M059J (cell line): ENCODE measurements around the gene BMPR1A. TPM values are rescaled to one million over a fixed set of nuclear protein-coding genes. Genes with fewer than 3 reads are reported as not detected.
"Not testable (repeated sequence)": the region's sequence is repeated elsewhere in the genome, so short reads cannot be mapped to it uniquely, and the experiment has no call there.

Experiments used
- DNase-seq: peaks from one replicate; pipeline ENCODE4 v3.0.0-alpha.2; 2012; ENCODE audit warnings: low read depth
- total RNA-seq: library from RNA; depleted of rRNA; stranded (reverse); fragments of >200 nt; shearing (Covaris generic); gene quantifications from 2 replicates; pipeline ENCODE4 v1.2.3, GENCODE V29; 2014

BMPR1A gene
- total RNA-seq, 1 experiment from 2014 or later = 29.1 TPM

DNA sequence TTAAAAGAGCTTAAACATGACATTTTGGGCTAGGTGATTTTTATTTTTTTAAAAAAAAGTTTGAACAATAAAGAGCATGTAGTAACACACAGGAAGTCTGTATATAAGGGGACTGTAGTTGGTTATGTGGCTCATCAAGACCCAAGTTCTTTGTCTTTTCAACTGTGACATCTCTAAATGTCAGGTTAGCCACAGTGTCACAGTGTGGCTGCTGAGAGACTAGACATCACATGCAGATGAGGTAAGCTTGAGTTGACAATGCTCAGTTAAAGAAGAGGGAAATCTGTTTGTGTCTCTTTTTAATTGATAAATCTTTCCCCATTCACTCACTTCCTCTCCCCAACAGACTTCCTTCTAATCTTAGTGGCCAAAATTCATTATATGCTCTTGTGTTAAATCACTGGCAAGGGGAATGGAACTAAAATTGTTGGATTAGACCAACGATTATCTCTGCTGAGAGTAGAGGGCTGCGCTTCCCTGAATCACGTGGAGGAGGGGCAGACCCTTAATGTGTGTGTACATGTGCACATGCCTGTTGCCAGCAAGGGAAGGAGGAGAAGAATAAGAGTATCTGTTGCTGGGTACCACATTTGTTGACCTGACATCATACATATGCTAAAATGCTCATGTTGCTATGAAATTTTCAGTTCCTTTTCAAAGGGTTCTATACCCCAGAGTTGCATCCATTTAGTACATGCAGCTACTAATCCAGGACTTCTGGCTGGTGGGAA, 122.7 kb downstream of the BMPR1A start:
- DNase-seq = no peak

DNA sequence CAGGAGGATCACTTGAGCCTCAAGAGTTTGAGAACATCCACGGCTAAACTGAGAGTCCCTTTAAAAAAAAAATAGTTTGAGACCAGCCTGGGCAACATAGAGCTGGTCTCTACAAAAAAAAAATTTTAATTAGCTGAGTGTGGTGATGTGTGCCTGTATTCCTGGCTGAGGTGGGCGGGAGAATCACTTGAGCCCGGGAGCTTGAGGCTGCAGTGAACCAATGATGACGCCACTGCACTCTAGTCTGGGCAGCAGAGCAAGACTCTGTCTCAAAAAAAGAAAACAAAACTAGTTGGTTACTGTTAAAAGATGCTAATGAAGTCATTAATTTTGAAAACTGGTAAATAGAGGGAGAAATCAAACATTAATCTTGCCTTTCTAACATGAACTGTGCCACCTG, 124.6 kb downstream of the BMPR1A start:
- DNase-seq = no peak

DNA sequence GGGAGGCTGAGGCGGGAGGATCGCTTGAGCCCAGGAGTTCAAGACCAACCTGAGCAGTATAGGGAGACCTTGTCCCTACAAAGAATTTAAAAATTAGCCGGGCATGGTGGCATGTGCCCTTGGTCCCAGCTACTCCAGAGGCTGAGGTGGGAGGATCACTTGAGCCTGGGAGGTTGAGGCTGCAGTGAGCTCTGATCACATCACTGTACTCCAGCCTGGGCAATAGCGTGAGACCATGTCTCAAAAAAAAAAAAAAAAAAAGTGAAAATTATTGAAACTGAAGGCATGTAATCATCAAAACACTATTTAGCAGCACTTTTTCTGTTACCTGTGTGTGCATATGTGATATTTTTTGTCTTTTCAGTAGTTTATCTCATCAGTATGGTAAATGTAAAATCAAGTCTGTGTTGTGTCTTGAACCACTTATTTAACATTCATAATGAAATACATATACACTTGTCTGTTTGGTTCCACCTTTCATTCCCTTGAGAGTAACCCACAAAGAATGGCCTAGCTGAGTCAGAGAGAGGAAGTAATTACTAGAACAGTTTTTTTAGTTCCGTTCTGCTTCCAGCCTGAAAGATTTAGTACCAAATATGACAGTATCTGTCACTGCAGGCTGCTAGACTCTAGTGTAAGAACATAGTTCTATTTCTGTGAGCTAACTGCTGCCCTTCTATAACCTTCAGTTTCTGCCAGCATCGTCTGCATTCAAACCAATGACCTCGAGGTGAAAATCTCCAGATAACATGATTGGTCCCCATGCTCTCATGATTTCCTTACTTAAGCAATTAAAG, 132.4 kb downstream of the BMPR1A start:
- peak; percentile 72 for DNase-seq

DNA sequence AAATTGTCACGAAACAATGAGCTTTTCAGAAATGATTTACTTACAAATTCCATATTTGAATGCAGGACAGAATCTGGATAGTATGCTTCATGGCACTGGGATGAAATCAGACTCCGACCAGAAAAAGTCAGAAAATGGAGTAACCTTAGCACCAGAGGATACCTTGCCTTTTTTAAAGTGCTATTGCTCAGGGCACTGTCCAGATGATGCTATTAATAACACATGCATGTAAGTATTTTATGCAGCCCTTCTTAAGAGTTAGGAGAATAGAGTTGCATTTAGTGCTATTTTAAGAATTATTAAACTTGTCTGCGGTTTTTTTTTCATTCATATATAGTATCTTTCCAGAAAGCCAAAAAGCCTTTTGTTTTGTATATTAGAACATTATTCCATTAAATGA, 133.6 kb downstream of the BMPR1A start:
- DNase-seq = no peak

DNA sequence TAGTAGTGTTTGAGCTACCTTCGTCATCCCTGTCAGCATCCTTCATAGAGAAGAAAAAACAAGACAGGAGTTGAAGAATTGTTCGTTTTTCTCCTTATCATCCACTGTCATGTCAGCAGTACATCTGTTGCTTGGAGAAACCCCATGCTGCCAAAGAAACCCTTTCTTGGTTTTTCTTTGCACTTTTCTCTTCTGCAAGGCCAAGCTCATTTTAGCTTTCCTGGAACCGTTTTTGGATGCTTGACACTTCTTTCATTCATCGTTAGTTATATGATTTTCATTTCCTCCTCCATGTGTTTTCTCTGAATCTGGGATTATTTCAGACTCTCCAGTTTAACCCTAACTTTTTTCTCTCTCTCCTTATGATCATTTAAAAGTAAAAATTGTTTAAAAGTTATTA, 142.1 kb downstream of the BMPR1A start:
- no peak for DNase-seq

DNA sequence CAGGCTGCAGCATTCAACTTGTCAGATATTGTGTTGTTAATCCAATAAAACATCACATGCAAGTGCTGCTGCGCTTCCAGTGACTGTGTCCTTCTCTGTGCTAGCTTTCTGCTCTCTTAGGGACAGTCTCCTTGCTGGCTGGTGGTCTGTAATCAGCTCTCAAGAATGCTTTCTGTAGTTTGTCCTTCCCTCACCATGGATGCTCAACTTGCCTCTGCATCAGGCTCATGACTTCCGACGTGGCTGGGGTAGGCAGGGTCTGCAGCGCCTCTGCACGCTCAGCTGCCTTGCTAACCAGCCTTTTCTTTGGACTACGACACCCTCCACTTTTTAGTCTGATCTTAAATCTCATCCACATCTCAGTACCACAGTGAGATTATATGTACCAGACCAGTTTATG, 142.7 kb downstream of the BMPR1A start:
- no peak for DNase-seq

DNA sequence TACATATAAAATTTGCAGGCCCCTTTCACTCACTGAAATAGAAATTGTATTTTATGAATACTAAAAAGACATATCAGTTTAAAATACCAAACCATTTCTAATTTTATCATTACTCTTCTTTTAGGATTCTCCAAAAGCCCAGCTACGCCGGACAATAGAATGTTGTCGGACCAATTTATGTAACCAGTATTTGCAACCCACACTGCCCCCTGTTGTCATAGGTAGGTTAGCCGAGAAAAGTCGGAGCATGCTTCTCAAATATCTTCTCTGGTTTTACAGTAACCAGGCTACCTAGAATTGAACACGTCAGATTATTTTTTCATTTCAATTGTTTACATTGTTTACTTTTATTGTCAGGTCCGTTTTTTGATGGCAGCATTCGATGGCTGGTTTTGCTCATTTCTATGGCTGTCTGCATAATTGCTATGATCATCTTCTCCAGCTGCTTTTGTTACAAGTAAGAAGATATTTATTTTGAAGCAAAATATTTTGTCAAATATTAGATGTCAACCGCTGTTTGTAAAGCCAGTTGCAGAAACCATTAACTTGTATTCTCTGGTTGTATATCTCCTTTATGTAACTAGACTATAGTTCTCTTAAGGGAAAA, 143.4 kb downstream of the BMPR1A start:
- peak; percentile 43 for DNase-seq

DNA sequence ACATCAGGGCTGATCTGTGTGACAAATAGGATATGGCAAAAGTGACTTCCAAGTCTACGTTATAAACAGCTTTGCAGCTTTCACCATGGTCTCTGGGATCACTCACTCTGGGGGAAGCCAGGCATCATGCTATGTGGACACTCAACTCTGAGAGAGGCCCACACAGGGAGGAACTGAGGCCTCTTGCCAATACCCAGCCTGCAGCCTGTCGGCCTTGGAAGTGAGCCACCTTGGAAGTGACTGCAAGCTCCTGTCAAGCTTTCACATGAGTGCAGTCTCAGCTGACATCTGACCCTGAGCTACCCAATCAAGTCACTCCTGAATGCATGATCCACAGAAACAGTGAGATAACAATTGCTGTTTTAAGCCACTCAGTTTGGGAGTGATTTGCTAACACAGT, 144.5 kb downstream of the BMPR1A start:
- no peak for DNase-seq

DNA sequence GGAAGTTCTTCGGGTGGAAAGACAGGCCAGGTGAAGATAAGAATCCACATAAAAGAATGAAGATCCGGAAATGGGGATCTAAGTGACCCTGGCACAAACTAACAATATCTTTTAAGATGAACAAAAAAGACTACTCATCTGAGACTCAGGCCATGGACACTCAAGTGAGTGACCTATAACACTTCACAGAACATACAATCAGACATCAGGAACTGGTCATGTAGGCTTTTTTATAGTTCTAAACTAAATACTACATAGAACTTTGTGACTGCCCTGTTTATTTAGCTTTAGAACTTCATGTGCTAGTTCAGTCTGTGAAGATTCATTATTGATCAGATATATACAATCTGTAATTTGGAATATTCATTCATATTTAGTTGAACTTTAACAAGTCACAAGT, 148.2 kb downstream of the BMPR1A start:
- no peak for DNase-seq

DNA sequence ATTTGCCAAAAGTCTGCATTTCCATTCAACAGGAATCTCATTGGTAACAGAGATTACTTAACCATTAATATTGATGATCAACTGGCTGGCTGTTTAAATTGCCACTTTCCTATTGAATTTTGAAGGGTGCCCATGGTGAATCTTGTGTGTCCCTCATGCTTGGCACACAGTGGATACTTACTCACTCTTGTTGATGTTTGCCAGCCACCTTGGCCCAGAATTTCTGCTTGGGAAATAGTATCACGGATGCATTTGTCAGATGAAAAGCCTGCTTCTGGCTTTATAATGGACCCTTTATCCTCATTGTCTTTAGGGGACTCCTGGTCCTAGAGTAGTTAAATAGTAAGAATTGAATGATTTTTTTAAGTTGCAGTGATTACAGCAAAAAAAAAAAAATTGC, 149.0 kb downstream of the BMPR1A start:
- DNase-seq = no peak

DNA sequence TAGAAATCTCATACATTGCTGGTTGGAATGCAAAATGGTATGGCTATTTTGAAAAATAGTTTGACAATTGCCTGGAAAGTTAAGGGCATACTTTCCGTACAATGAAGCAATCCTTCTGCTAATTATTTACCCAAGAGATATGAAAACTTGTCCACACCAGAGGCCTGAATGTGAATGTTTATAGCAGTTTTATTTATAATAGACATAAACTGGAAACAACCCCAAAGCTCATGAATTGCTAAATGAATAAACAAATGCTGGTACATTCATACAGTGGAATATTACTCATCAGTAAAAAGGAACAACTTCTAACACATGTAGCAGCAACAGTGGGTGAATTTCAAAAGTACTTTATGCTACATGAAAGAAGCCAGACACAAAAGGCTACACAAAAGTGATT, 158.3 kb downstream of the BMPR1A start:
- no peak for DNase-seq

DNA sequence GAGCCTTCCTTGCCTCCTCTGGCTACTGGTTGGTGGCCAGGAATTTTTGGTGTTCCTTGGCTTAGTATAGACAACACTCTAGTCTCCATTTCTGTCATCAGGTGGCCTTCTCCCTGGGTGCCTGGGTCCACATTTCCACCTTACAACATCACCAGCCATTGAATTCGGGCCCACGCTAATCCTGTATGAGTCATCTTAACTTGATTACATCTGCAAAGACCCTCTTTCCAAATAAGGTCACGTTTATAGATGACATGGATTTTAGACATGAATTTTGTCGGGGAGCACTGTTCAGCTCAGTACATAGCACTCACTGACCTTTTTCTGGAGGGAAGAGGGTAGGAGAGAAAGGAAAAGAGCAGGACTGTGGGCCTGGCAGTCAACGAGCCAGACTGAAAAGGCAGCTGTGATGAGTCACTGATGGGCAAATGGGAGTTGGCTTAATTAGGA, 161.6 kb downstream of the BMPR1A start:
- peak; percentile 54 for DNase-seq

DNA sequence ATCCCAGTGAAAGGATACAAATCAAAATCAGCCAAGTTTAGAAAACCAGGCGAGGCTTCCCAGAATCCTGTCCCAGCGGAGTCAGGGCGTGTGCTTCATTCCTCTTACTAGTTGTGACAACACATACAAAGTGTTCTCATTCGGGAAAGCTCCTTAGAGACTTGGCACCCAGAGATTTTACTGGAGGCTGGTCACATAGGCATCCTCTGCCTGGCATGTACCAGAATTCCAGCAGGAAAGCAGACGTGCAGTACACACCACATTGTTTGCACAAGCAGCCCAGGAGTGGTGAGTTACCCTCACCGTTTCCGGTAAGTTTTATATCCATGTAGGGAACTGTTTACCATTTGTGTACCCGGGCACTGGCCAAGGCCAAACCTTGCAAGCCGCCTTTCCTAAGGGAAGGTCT, 166.1 kb downstream of the BMPR1A start:
- DNase-seq = no peak

DNA sequence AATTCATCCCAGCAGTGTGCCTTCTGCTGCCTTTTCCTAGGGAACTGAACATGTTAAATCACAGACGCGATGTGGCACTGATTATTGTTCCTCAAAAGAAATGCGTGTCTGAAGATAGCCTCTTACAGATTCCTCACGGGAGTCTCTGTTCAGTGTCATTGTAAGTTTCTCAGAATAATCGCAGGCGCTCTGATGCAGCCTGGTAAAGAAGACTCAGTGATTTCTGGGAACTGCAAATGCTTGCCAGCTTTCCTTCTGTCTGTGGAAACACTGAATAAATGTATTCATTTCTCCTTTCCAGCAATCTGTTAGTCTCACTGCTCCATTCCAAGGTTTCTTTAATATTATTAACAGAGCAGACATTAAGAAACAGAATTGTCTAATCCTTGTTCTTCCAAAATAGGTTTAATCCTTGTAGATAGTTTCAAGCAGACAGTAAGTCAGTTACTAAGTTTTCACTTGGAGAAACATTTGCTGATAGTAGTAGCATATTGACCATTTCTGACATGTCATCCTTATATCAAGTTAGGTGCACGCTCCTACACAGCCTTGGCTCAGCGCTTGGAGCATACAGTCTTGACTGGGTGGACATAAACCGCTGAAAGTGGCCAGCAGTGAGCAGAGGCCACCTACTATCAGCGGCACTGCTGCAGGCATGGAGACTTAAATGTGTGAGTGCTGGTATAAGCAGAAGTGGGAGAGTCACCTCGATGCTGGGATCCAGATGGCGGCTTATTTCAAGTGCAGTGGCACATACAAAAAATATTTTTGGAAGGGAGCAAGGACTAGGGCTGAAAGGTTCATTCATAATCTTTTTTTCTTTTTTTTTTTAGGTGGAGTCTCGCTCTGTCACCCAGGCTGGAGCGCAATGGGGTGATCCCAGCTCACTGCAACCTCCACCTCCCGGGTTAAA, 173.3 kb downstream of the BMPR1A start:
- DNase-seq = no peak

DNA sequence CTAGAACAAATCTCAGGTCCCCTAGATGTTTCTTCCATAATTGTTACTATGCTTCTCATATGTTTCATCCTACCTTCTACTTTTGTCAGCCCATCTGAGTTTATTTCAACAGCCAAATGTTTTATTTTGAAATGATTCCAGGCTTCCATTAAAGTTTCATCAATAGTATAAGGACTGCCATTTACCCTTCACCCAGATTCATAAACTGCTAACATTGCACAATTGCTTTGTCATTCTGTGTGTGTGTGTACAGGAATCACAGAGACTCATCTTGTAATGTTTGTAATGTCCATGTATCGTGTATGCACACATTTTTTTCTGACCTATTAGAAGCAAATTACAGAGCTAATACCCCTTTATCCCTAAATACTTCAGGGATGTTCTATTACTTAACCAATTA, 175.5 kb downstream of the BMPR1A start:
- DNase-seq = no peak

DNA sequence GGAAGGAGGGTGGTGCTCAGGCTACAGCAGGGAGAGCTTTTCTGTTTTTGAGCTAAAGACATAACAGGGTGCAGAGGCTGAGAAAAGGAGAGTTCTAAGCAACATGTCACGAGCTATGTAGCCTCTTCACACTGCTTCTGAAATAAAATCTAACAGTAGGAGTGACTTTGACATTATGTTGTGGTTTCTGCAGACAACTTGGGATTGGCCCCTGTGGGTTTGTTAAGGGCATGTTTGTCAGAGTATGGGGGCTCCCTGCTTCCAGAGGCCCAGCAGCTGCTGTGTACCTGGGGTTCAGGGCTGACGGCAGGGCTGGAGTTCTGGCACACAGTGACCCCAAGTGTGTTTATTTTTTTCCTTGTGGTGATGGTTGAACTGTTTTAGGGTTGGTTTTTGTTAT, 176.3 kb downstream of the BMPR1A start:
- DNase-seq = no peak

DNA sequence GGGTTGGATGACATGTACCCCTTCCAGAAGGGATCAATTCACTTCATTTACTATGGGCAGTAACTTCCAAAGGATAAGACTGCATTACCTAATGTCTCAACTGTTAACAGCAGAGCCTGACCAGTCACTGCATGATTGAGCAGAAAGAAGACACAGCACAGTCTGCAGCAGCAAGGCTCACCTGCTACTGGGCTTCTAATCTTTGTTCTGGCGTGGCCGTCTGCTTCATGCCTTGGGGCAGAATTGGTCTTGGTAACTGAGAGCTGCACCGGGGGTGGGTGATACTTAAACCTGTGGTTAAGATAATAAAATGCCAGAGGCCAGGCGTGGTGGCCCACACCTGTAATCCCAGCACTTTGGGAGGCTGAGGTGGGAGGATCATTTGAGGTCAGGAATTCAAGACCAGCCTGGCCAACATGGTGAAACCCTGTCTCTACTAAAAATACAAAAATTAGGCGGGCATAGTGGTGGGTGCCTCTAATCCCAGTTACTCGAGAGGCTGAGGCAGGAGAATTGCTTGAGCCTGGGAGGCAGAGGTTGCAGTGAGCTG, 177.8 kb downstream of the BMPR1A start:
- not testable (repeated sequence) for DNase-seq

DNA sequence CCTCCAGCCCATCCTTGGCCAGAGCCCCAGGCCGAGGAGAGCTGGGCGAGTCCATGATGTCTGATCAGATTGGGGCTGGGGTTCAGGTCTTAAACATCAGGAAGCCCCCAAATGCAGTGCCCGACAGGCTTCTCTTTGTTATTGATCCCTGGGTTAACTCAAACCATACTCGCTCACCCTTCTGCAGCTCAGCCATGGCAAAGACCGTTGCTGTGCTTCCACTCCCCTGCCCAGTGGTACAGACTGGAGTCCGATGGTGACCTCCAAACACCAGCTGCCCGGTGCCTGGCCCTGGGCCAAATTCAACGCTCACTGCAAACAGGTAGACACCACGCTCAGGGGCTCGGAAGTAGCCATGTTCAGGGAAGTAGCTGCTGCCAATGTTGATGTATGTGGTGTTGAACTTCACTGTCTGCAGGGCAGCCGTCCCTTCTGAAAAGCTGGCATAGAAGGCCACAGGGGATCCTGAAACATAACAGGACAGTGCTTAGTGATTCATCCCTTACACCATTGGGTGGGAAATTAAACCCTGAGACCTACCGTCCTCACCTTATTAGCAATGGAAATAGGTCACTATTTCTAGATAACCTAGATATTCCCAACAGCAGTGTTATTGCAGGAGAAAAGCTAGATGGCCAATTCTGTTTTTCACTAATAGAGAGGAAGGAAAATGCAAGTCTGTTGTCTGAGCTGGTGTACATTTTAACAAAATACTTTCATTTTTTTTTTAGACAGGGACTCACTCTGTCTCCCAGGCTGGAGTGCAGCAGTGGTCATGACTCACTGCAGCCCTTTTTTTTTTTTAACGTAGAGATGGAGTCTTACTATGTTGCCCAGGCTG, 180.5 kb downstream of the BMPR1A start:
- DNase-seq = peak; percentile 64

DNA sequence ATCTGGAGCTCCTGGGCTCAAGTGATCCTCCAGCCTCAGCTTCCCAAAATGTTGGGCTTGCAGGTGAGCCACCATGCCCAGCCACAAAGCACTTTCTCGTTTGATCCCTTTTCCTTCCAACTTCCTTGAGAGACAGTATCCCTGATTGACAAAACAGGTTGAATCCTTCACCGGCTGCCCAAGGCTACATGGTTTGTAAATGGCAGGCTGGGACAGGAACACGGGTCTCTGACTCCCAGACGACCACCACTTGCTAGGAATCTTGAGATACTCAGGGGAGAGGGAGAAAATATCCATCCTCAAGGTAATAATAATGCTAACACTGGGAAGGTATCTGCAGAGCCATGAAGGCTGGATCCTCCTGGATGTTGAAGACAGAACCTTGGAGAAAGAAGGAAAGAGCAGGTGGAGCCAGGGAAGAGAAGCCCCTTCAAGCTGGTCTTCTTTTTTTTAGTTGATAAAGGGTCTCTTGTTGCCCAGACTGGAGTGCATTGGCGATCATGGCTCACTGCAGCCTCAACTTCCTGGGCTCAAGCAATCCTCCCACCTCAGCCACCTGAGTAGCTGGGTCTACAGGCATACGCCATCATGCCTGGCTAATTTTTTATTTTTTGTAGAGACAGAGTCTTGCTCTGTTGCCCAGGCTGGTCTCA, 181.2 kb downstream of the BMPR1A start:
- no peak for DNase-seq

DNA sequence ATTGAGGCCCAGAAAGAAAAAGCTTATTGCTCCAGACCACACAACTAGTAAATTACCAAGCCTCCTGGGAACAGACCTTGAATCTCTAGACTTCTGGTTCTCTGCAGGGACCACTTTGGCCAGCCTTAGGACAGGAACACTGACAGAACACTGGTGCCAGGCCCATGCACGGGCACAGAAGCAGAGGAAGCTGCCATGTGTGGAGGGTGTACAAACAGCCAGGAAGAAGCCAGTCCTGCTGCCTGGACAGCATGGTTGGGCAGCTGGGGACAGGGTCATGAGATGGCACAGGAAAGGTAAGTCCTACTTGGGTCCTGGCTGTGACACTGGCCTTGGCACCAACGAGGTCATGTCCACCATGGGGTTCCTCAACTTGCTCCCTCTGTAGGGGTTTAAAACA, 181.8 kb downstream of the BMPR1A start:
- no peak for DNase-seq
